H1 (cell line): Measurements from ENCODE around the gene GMEB2. TPM values are rescaled to one million over a fixed set of nuclear protein-coding genes. Genes with fewer than 3 reads are reported as not detected.

Experiments used
- CTCF ChIA-PET: fragments of 300-600 bp; sonication (Branson Sonifier 250); formaldehyde crosslinking; loops from one replicate; lab custom pipeline; 2021; ENCODE audit not compliant: partially characterized antibody; lab: Charles Lee
- POLR2A ChIA-PET: fragments of 300-600 bp; sonication (Branson Sonifier 250); formaldehyde crosslinking; loops from one replicate; lab custom pipeline; 2021; ENCODE audit warnings: inconsistent platforms; ENCODE audit not compliant: partially characterized antibody; lab: Charles Lee
- DNase-seq, 2 experiments: peaks; one replicate each; pipeline versions ENCODE4 v3.0.0 to v3.0.0-alpha.2; 2010 to 2022; ENCODE audit warnings: low spot score in 2 of 2, low read depth in 1 of 2, mixed read lengths in 1 of 2
- FAIRE-seq: peaks from 2 replicates; lab custom pipeline; 2011; peaks lifted over from hg19 to GRCh38; lab: Jason Lieb, UNC
- H2AFZ ChIP-seq: 2 replicates; pipeline ENCODE4 v1.8.1; 2012; ENCODE audit warnings: low read length, inconsistent platforms
- H2AK5ac ChIP-seq: 2 replicates; pipeline ENCODE4 v1.6.1; 2013; ENCODE audit warnings: low read depth, low read length
- H2BK120ac ChIP-seq: replicated peaks from 2 replicates; pipeline ENCODE3; 2013; ENCODE audit warnings: low read depth, low read length, inconsistent platforms
- H2BK12ac ChIP-seq: 2 replicates; pipeline ENCODE4 v1.6.1; 2013; ENCODE audit warnings: low read depth, low read length
- H2BK15ac ChIP-seq: 2 replicates; pipeline ENCODE4 v1.6.1; 2013; ENCODE audit warnings: low read length
- H2BK20ac ChIP-seq: 2 replicates; pipeline ENCODE4 v1.6.1; 2013; ENCODE audit warnings: low read length
- H2BK5ac ChIP-seq: 2 replicates; pipeline ENCODE4 v1.6.1; 2013; ENCODE audit warnings: low read depth, low read length
- H3K14ac ChIP-seq: 2 replicates; pipeline ENCODE4 v1.6.1; 2013; ENCODE audit warnings: inconsistent platforms; ENCODE audit not compliant: insufficient read length
- H3K18ac ChIP-seq: 2 replicates; pipeline ENCODE4 v1.6.1; 2013; ENCODE audit warnings: low read length; ENCODE audit errors: extremely low read depth
- H3K23ac ChIP-seq: 2 replicates; pipeline ENCODE4 v1.6.1; 2013; ENCODE audit warnings: inconsistent platforms; ENCODE audit not compliant: insufficient read length
- H3K23me2 ChIP-seq: 2 replicates; pipeline ENCODE4 v1.6.1; 2013; ENCODE audit warnings: low read depth, low read length
- H3K27ac ChIP-seq: 2 replicates; pipeline ENCODE4 v1.6.1; 2011; ENCODE audit warnings: low read depth, low read length, inconsistent platforms
- H3K27me3 ChIP-seq, 4 experiments: replicated peaks in 1 of 4; 1 replicate in 1 of 4; 2 replicates in 3 of 4; pipeline versions ENCODE4 v1.6.1 to v1.8.1; 2011 to 2013; ENCODE audit warnings: low read length in 3 of 4, mild to moderate bottlenecking in 3 of 4, inconsistent platforms in 2 of 4, mixed read lengths in 2 of 4, moderate library complexity in 1 of 4; ENCODE audit not compliant: control insufficient read depth in 3 of 4, insufficient read depth in 3 of 4; ENCODE audit errors: extremely low read depth in 1 of 4
- H3K36me3 ChIP-seq, 4 experiments: 2 replicates each; pipeline versions ENCODE4 v1.6.1 to v1.8.1; 2011 to 2013; ENCODE audit warnings: mild to moderate bottlenecking in 4 of 4, low read length in 3 of 4, moderate library complexity in 2 of 4, control low read depth in 1 of 4, inconsistent platforms in 1 of 4; ENCODE audit not compliant: insufficient read depth in 4 of 4, control insufficient read depth in 2 of 4
- H3K4ac ChIP-seq: replicated peaks from 2 replicates; pipeline ENCODE3; 2013; ENCODE audit warnings: low read length, low read depth, mixed read lengths, inconsistent platforms; ENCODE audit not compliant: insufficient read length
- H3K4me1 ChIP-seq, 4 experiments: replicated peaks in 1 of 4; 1 replicate in 1 of 4; 2 replicates in 3 of 4; pipeline versions ENCODE4 v1.6.1 to v1.8.1; 2011 to 2013; ENCODE audit warnings: low read length in 3 of 4, inconsistent platforms in 2 of 4, mixed read lengths in 1 of 4; ENCODE audit not compliant: insufficient read depth in 4 of 4, control insufficient read depth in 3 of 4
- H3K4me2 ChIP-seq, 2 experiments: 2 replicates each; pipeline versions ENCODE4 v1.6.1 to v1.8.1; 2011 to 2013; ENCODE audit warnings: low read depth in 2 of 2, low read length in 2 of 2, control low read depth in 1 of 2, inconsistent platforms in 1 of 2, mild to moderate bottlenecking in 1 of 2; ENCODE audit not compliant: insufficient read depth in 1 of 2
- H3K4me3 ChIP-seq, 4 experiments: fragments of 200-600, 300-600 bp in 1 of 4; sonication (generic), shearing (Covaris generic), sonication (Bioruptor Twin) in 1 of 4; 2 replicates each; pipeline versions ENCODE4 v1.5.1 to v1.8.1; 2011 to 2016; ENCODE audit warnings: low read length in 4 of 4, low read depth in 3 of 4, control low read depth in 2 of 4, inconsistent platforms in 2 of 4, mild to moderate bottlenecking in 2 of 4, mixed read lengths in 1 of 4, moderate library complexity in 1 of 4; ENCODE audit not compliant: insufficient read depth in 2 of 4; ENCODE audit errors: extremely low read depth in 1 of 4
- H3K56ac ChIP-seq: replicated peaks from 2 replicates; pipeline ENCODE3; 2013; ENCODE audit warnings: low read depth, mild to moderate bottlenecking, mixed read lengths, low read length, inconsistent platforms; ENCODE audit not compliant: insufficient read length
- H3K79me1 ChIP-seq: 2 replicates; pipeline ENCODE4 v1.6.1; 2013; ENCODE audit warnings: low read depth, low read length, control low read depth
- H3K79me2 ChIP-seq, 2 experiments: 2 replicates each; pipeline versions ENCODE4 v1.6.1 to v1.8.1; 2012 to 2013; ENCODE audit warnings: low read length in 2 of 2, mild to moderate bottlenecking in 2 of 2, inconsistent platforms in 1 of 2; ENCODE audit not compliant: insufficient read depth in 2 of 2, control insufficient read depth in 1 of 2
- H3K9ac ChIP-seq, 4 experiments: replicated peaks in 1 of 4; 1 replicate in 1 of 4; 2 replicates in 3 of 4; pipeline versions ENCODE4 v1.6.1 to v1.8.1; 2011 to 2013; ENCODE audit warnings: low read depth in 3 of 4, low read length in 3 of 4, control low read depth in 2 of 4, mild to moderate bottlenecking in 2 of 4, moderate library complexity in 2 of 4, inconsistent platforms in 1 of 4; ENCODE audit errors: extremely low read depth in 1 of 4
- H3K9me3 ChIP-seq, 2 experiments: 2 replicates each; pipeline versions ENCODE4 v1.6.1 to v1.8.1; 2012 to 2013; ENCODE audit warnings: mild to moderate bottlenecking in 2 of 2, moderate library complexity in 2 of 2, control low read depth in 1 of 2, inconsistent platforms in 1 of 2, low read depth in 1 of 2, low read length in 1 of 2, mixed read lengths in 1 of 2; ENCODE audit not compliant: insufficient read depth in 2 of 2
- H4K20me1 ChIP-seq, 2 experiments: replicated peaks in 1 of 2; 2 replicates each; pipeline versions ENCODE3 to v1.8.1; 2011 to 2013; ENCODE audit warnings: inconsistent platforms in 2 of 2, low read length in 2 of 2, mild to moderate bottlenecking in 1 of 2; ENCODE audit not compliant: insufficient read depth in 2 of 2, control insufficient read depth in 1 of 2
- H4K5ac ChIP-seq: 2 replicates; pipeline ENCODE4 v1.6.1; 2013; ENCODE audit warnings: low read length, low read depth, mixed read lengths, inconsistent platforms; ENCODE audit not compliant: insufficient read length
- H4K8ac ChIP-seq: 2 replicates; pipeline ENCODE4 v1.8.0; 2013; ENCODE audit warnings: mild to moderate bottlenecking, moderate library complexity, low read length, inconsistent platforms; ENCODE audit not compliant: insufficient read depth; ENCODE audit errors: extremely low read depth
- H4K91ac ChIP-seq: replicated peaks from 2 replicates; pipeline ENCODE3; 2013; ENCODE audit warnings: low read length, mixed read lengths, inconsistent platforms; ENCODE audit not compliant: insufficient read length
- CREB1 ChIP-seq: IDR thresholded peaks from 2 replicates; pipeline ENCODE4 v1.6.1; 2012; ENCODE audit warnings: inconsistent platforms
- POLR2AphosphoS5 ChIP-seq: IDR thresholded peaks from 2 replicates; pipeline ENCODE4 v1.6.1; 2011; ENCODE audit warnings: low read depth, low read length
- TCF12 ChIP-seq: IDR thresholded peaks from 2 replicates; pipeline ENCODE4 v1.6.1; 2011; ENCODE audit warnings: low read depth, mild to moderate bottlenecking, low read length
- USF2 ChIP-seq: IDR thresholded peaks from 2 replicates; pipeline ENCODE4 v1.6.1; 2011; ENCODE audit warnings: low read length, improper control_type of control experiment
- WGBS, 2 experiments: shearing (Covaris generic) in 1 of 2; methylation state at CpG; one replicate each; pipeline versions ENCODE4 v1.1.6 to v1.1.7; 2013 to 2015; ENCODE audit warnings: low lambda C conversion rate in 2 of 2, mixed read lengths in 2 of 2, inconsistent platforms in 1 of 2, low coverage in 1 of 2, missing lambda C conversion rate in 1 of 2; ENCODE audit not compliant: insufficient replicate concordance in 2 of 2, insufficient coverage in 1 of 2, insufficient read length in 1 of 2; ENCODE audit errors: extremely low coverage in 1 of 2, missing lambda C conversion rate in 1 of 2; 5-methylcytosine and 5-hydroxymethylcytosine counted together
- polyA plus RNA-seq, 7 experiments: library from polyadenylated mRNA; depleted of rRNA in 3 of 7; stranded (reverse) in 5 of 7; unstranded in 2 of 7; fragments of >200 nt in 5 of 7; fragments of 200-250 nt in 2 of 7; gene quantifications; 1 replicate in 5 of 7; 2 replicates in 1 of 7; 4 replicates in 1 of 7; pipeline versions ENCODE4 v1.2.1 to v1.2.3, GENCODE V29; 2011 to 2013; ENCODE audit warnings: missing spikeins in 2 of 7, mixed read lengths in 2 of 7
- total RNA-seq: library from RNA; stranded (reverse); fragmentation: NEBNext Ultra II Directional; extraction: Animal tissue kit (Norgen Biotek cat#: 25700); gene quantifications from 2 replicates; pipeline ENCODE4 v1.2.1, GENCODE V29; 2021

Gene GMEB2
- total and polyA plus RNA-seq, 2 of the 8 experiments (the other 6 are each of a cell fraction or from before 2014, with no cell fraction given) = 12.9 to 14.2 TPM

DNA sequence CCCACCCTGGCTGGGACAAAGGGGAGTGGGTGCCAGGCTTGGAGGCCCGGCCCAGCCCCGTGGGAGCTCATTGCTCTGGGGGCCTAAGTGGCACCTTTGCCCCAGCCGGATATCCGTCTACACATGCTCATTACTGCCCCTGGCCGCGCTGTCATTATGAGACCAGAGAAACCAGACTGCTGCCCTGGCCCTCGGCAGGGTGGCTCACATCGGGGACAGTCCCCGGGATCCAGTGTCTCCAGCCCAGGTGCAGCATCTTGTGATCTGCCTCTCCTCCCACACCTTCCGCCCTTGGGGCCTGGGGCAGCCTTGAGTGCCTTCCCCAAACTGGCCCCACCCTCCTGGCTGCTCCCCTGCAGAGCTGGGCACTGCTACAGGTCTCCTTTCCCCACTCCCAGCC, 84.2 kb downstream of the GMEB2 start:
- no peak overlapping the region for H2BK120ac ChIP-seq
- no peak overlapping the region for H2BK20ac ChIP-seq
- POLR2A ChIA-PET = interaction anchor here (1.2 to 2.3 kb wide), 2 partner anchors 8 to 10 kb away, joined by 3 to 7 read pairs; no protein-coding TSS in a partner anchor
- H2BK12ac ChIP-seq = no peak overlapping the region; the same call in 1 of the 2 replicates
- no peak overlapping the region for H2AK5ac ChIP-seq
- no peaks in the 10 kb centered on the region for H3K79me1 ChIP-seq
- no peak for DNase-seq
- no peak overlapping the region for H3K23ac ChIP-seq
- no peak overlapping the region for H2AFZ ChIP-seq
- CTCF ChIA-PET = interaction anchor here (0.7 to 1.4 kb wide), 10 partner anchors 9 to 169 kb away, joined by 3 to 4 read pairs (median 3); partner anchors contain the start of gene HELZ2
- no peak overlapping the region for H3K27ac ChIP-seq
- WGBS, 2 experiments = 90% methylated on average over 8 of the region's 10 CpGs; no CpG with 5 or more reads in 1 of the 2 experiments
- 0 out of 2 replicates have a peak overlapping the region, but pooled peaks have one; percentile 18 for H4K8ac ChIP-seq
- H3K56ac ChIP-seq = no peak overlapping the region
- no peak overlapping the region for H3K18ac ChIP-seq
- no peak overlapping the region for H3K9ac ChIP-seq
- no peak overlapping the region for H3K14ac ChIP-seq
- no peaks in the 10 kb centered on the region for H3K9me3 ChIP-seq
- H4K5ac ChIP-seq = no peak overlapping the region
- H3K36me3 ChIP-seq = no peaks in the 10 kb centered on the region
- TF ChIP-seq USF2 = no peak
- no peak for TF ChIP-seq POLR2AphosphoS5
- TF ChIP-seq TCF12 = no peak
- no peak for TF ChIP-seq CREB1
- H3K79me2 ChIP-seq = no peaks in the 10 kb centered on the region
- no peak for FAIRE-seq
- H3K4me3 ChIP-seq = no peak overlapping the region
- no peak overlapping the region for H4K91ac ChIP-seq
- no peak overlapping the region for H2BK15ac ChIP-seq
- peaks cover 0 to 9% (median 2%) of the 10 kb centered on the region in 4 experiments; a peak in 5 of 7 replicates for H3K4me1 ChIP-seq
- no peak overlapping the region for H3K4ac ChIP-seq
- no peak overlapping the region for H2BK5ac ChIP-seq
- H4K20me1 ChIP-seq = no peaks in the 10 kb centered on the region
- H3K4me2 ChIP-seq = no peak overlapping the region
- no peaks in the 10 kb centered on the region for H3K27me3 ChIP-seq
- H3K23me2 ChIP-seq = no peaks in the 10 kb centered on the region
